SK-N-SH (cell line): ENCODE measurements around the gene KRTAP10-1. TPM values are rescaled to one million over a fixed set of nuclear protein-coding genes. Genes with fewer than 3 reads are reported as not detected.

Source experiments
- CTCF ChIA-PET: fragments of 300-600, 350-600 bp; formaldehyde crosslinking; extraction: SDS; loops from one replicate; lab custom pipeline; 2021; lab: Yijun Ruan, JAX
- POLR2A ChIA-PET: fragments of 350-600 bp; sonication (Branson Sonifier 250); formaldehyde crosslinking; extraction: SDS; loops from one replicate; lab custom pipeline; 2020; ENCODE audit warnings: antibody characterized with exemption, inconsistent platforms; lab: Yijun Ruan, JAX
- DNase-seq: peaks from one replicate; pipeline ENCODE4 v3.0.0; 2012
- H2AFZ ChIP-seq: fragments of 200-600 bp; sonication (generic); 2 replicates; pipeline ENCODE4 v1.8.1; 2016; ENCODE audit warnings: antibody characterized with exemption, mild to moderate bottlenecking, low read depth
- H3F3A ChIP-seq: fragments of 200-600 bp; sonication (generic); replicated peaks from 2 replicates; pipeline ENCODE3; 2016; ENCODE audit warnings: antibody characterized with exemption, mild to moderate bottlenecking; ENCODE audit not compliant: insufficient read depth
- H3K27ac ChIP-seq, 2 experiments: fragments of 200-500 bp in 1 of 2; fragments of 200-600 bp in 1 of 2; sonication (Bioruptor generic) in 1 of 2; sonication (generic), shearing (Covaris generic) in 1 of 2; 2 replicates each; pipeline versions ENCODE4 v1.5.1 to v1.6.1; 2014 to 2016; ENCODE audit warnings: low read depth in 2 of 2, inconsistent platforms in 1 of 2, low read length in 1 of 2, mild to moderate bottlenecking in 1 of 2, mixed read lengths in 1 of 2
- H3K27me3 ChIP-seq: fragments of 200-600 bp; sonication (generic), shearing (Covaris generic); 2 replicates; pipeline ENCODE4 v1.6.1; 2016; ENCODE audit warnings: mixed run types; ENCODE audit not compliant: insufficient read depth
- H3K36me3 ChIP-seq, 2 experiments: fragments of 200-500 bp in 1 of 2; fragments of 200-600 bp in 1 of 2; sonication (Bioruptor generic) in 1 of 2; sonication (generic) in 1 of 2; replicated peaks in 1 of 2; 2 replicates each; pipeline versions ENCODE3 to v1.5.1; 2014 to 2016; ENCODE audit warnings: low read length in 1 of 2, mild to moderate bottlenecking in 1 of 2; ENCODE audit not compliant: insufficient read depth in 2 of 2, control insufficient read depth in 1 of 2
- H3K4me1 ChIP-seq, 2 experiments: fragments of 200-500 bp in 1 of 2; fragments of 200-600 bp in 1 of 2; sonication (Bioruptor generic) in 1 of 2; sonication (generic), shearing (Covaris generic) in 1 of 2; 2 replicates each; pipeline versions ENCODE4 v1.5.1 to v1.6.1; 2014 to 2016; ENCODE audit warnings: low read depth in 1 of 2, low read length in 1 of 2, mixed run types in 1 of 2; ENCODE audit not compliant: insufficient read depth in 2 of 2, control insufficient read depth in 1 of 2
- H3K4me2 ChIP-seq: fragments of 200-600 bp; sonication (generic), shearing (Covaris generic); 2 replicates; pipeline ENCODE4 v1.6.1; 2017; ENCODE audit warnings: mixed run types
- H3K4me3 ChIP-seq, 2 experiments: fragments of 200-500 bp in 1 of 2; fragments of 200-600 bp in 1 of 2; sonication (Bioruptor generic) in 1 of 2; sonication (generic), shearing (Covaris generic) in 1 of 2; 2 replicates each; pipeline versions ENCODE4 v1.5.1 to v1.8.1; 2014 to 2016; ENCODE audit warnings: low read depth in 2 of 2, inconsistent platforms in 1 of 2, low read length in 1 of 2, mild to moderate bottlenecking in 1 of 2, mixed read lengths in 1 of 2, moderate library complexity in 1 of 2
- H3K79me2 ChIP-seq: fragments of 200-600 bp; sonication (generic); 2 replicates; pipeline ENCODE4 v1.8.1; 2017; ENCODE audit warnings: mild to moderate bottlenecking; ENCODE audit not compliant: insufficient read depth
- H3K9ac ChIP-seq: fragments of 200-600 bp; sonication (generic); 2 replicates; pipeline ENCODE4 v1.6.1; 2017; ENCODE audit warnings: mixed run types
- H3K9me2 ChIP-seq: fragments of 200-600 bp; sonication (generic); 2 replicates; pipeline ENCODE4 v1.6.1; 2017; ENCODE audit warnings: mixed run types
- H3K9me3 ChIP-seq: fragments of 200-600 bp; sonication (generic); 2 replicates; pipeline ENCODE4 v1.6.1; 2017; ENCODE audit warnings: mixed run types, mild to moderate bottlenecking, moderate library complexity
- H4K20me1 ChIP-seq: fragments of 200-600 bp; sonication (generic); 2 replicates; pipeline ENCODE4 v1.6.1; 2017; ENCODE audit warnings: mild to moderate bottlenecking, mixed run types; ENCODE audit not compliant: insufficient read depth
- CTCF ChIP-seq: fragments of 200-600 bp; sonication (generic); IDR thresholded peaks from 2 replicates; pipeline ENCODE4 v1.6.1; 2017; ENCODE audit warnings: antibody characterized with exemption, mild to moderate bottlenecking, moderate library complexity
- EZH2phosphoT487 ChIP-seq: fragments of 200-600 bp; sonication (generic); IDR thresholded peaks from 2 replicates; pipeline ENCODE4 v1.6.1; 2017; ENCODE audit warnings: low read depth, mixed run types, mild to moderate bottlenecking, antibody characterized with exemption, moderate library complexity, borderline replicate concordance
- FOSL2 ChIP-seq: IDR thresholded peaks from 2 replicates; pipeline ENCODE4 v1.4.0; 2012; ENCODE audit warnings: low read depth, mild to moderate bottlenecking, moderate library complexity, borderline replicate concordance
- GABPA ChIP-seq: IDR thresholded peaks from 2 replicates; pipeline ENCODE4 v1.4.0; 2012; ENCODE audit warnings: low read depth, mild to moderate bottlenecking
- IRF3 ChIP-seq: fragments of 150-350 bp; IDR thresholded peaks from 2 replicates; pipeline ENCODE4 v1.6.1; 2016; ENCODE audit warnings: mild to moderate bottlenecking, low read depth, low read length
- MXI1 ChIP-seq: IDR thresholded peaks from 2 replicates; pipeline ENCODE4 v1.6.1; 2012; ENCODE audit warnings: mild to moderate bottlenecking, low read depth, low read length, improper control_type of control experiment
- PBX3 ChIP-seq: IDR thresholded peaks from 2 replicates; pipeline ENCODE4; 2012
- POLR2AphosphoS5 ChIP-seq: IDR thresholded peaks from 2 replicates; pipeline ENCODE4 v1.6.1; 2012; ENCODE audit warnings: low read depth, low read length
- RAD21 ChIP-seq: IDR thresholded peaks from 2 replicates; pipeline ENCODE4 v1.6.1; 2012; ENCODE audit warnings: mild to moderate bottlenecking, low read length
- REST ChIP-seq: IDR thresholded peaks from 2 replicates; pipeline ENCODE4 v1.6.1; 2012; ENCODE audit warnings: mild to moderate bottlenecking, low read depth, low read length, moderate library complexity
- SIN3A ChIP-seq: IDR thresholded peaks from 2 replicates; pipeline ENCODE4 v1.6.1; 2012; ENCODE audit warnings: low read depth, mild to moderate bottlenecking, low read length, moderate library complexity, borderline replicate concordance
- TAF1 ChIP-seq: IDR thresholded peaks from 2 replicates; pipeline ENCODE4 v1.6.1; 2012; ENCODE audit warnings: low read depth, mild to moderate bottlenecking, low read length, moderate library complexity, borderline replicate concordance
- TEAD4 ChIP-seq: IDR thresholded peaks from 2 replicates; pipeline ENCODE4 v1.4.0; 2012; ENCODE audit warnings: mild to moderate bottlenecking, borderline replicate concordance; ENCODE audit not compliant: insufficient read depth
- USF2 ChIP-seq: fragments of 150-350 bp; IDR thresholded peaks from 2 replicates; pipeline ENCODE4 v1.6.1; 2017; ENCODE audit warnings: antibody characterized with exemption, low read length, low read depth, borderline replicate concordance
- YY1 ChIP-seq: IDR thresholded peaks from 2 replicates; pipeline ENCODE4 v1.4.0; 2012; ENCODE audit warnings: low read depth, mild to moderate bottlenecking
- WGBS: methylation state at CpG from one replicate; pipeline ENCODE4 v1.1.6; 2017; ENCODE audit warnings: low lambda C conversion rate; 5-methylcytosine and 5-hydroxymethylcytosine counted together
- polyA plus RNA-seq, 3 experiments: library from polyadenylated mRNA; depleted of rRNA; stranded (reverse); fragments of >200 nt; gene quantifications; 2 replicates each; pipeline ENCODE4 v1.2.3, GENCODE V29; 2012

The KRTAP10-1 gene
- polyA plus RNA-seq, 1 of the 3 experiments (the other 2 are of a cell fraction), result not detected

GRCh38 chr21:44514746-44515358 lies 25.1 kb downstream of the KRTAP10-1 start:
- no peaks in the 10 kb centered on the region for H3K36me3 ChIP-seq
- no peaks in the 10 kb centered on the region for H4K20me1 ChIP-seq
- H3K9me3 ChIP-seq, result no peaks in the 10 kb centered on the region
- WGBS, result 59% methylated on average over 9 of the region's 11 CpGs
- CTCF ChIA-PET, result interaction anchor here (1.3 kb wide), 1 partner anchor 279 kb away, joined by 4 read pairs; no protein-coding TSS in a partner anchor
- H3K27ac ChIP-seq, result no peak overlapping the region
- peaks cover 0 to 18% of the 10 kb centered on the region in 2 experiments; a peak in 1 of 4 replicates for H3K4me1 ChIP-seq
- H3K9ac ChIP-seq, result no peak overlapping the region
- no peak overlapping the region for H2AFZ ChIP-seq
- no peaks in the 10 kb centered on the region for H3K9me2 ChIP-seq
- no peaks in the 10 kb centered on the region for H3F3A ChIP-seq
- POLR2A ChIA-PET, result no interaction called here
- no peaks in the 10 kb centered on the region for H3K27me3 ChIP-seq
- DNase-seq, result no peak
- no peak overlapping the region for H3K4me2 ChIP-seq
- H3K4me3 ChIP-seq, result no peak overlapping the region
- TF ChIP-seq TAF1, result no peak
- no peak for TF ChIP-seq CTCF
- no peak for TF ChIP-seq YY1
- no peak for TF ChIP-seq RAD21
- TF ChIP-seq SIN3A, result no peak
- no peak for TF ChIP-seq POLR2AphosphoS5
- no peak for TF ChIP-seq EZH2phosphoT487
- TF ChIP-seq REST, result no peak
- no peak for TF ChIP-seq GABPA
- no peak for TF ChIP-seq TEAD4
- TF ChIP-seq FOSL2, result no peak
- H3K79me2 ChIP-seq, result peaks cover 11% of the 10 kb centered on the region; the same call in 1 of the 2 replicates

GRCh38 chr21:44514218-44514520 lies 25.8 kb downstream of the KRTAP10-1 start:
- Histone ChIP-seq H3K4me3 (no peak overlapping the region), H3K9ac (no peak overlapping the region), H3K79me2 (peaks cover 11% of the 10 kb centered on the region; the same call in 1 of the 2 replicates), H3K36me3 (no peaks in the 10 kb centered on the region), H3K9me2 (no peaks in the 10 kb centered on the region), H3K27ac (no peak overlapping the region), H4K20me1 (no peaks in the 10 kb centered on the region), H3K4me2 (no peak overlapping the region), H2AFZ (no peak overlapping the region), H3F3A (no peaks in the 10 kb centered on the region), H3K9me3 (no peaks in the 10 kb centered on the region), H3K4me1 (peaks cover 0 to 18% of the 10 kb centered on the region in 2 experiments; a peak in 1 of 4 replicates), H3K27me3 (no peaks in the 10 kb centered on the region)
- WGBS, result 85% methylated on average over 6 of the region's 7 CpGs
- ChIA-PET CTCF (interaction anchor here (1.3 kb wide), 1 partner anchor 279 kb away, joined by 4 read pairs; no protein-coding TSS in a partner anchor), POLR2A (no interaction called here)
- TF ChIP-seq FOSL2 (no peak), USF2 (no peak), PBX3 (no peak), IRF3 (no peak), MXI1 (no peak), CTCF (no peak)
- DNase-seq, result no peak
